HCT116 (cell line): ENCODE data around the gene FBXO17.

Source experiments
- CEBPB ChIP-seq: IDR thresholded peaks from 2 replicates; pipeline ENCODE4 v1.6.1; 2012; ENCODE audit warnings: low read depth
- CTCF ChIP-seq, 3 experiments: fragments of 200-600 bp in 1 of 3; sonication (generic) in 1 of 3; IDR thresholded peaks in 2 of 3; conservative IDR thresholded peaks in 1 of 3; 2 replicates each; pipeline ENCODE4 v1.5.1; 2012 to 2017; ENCODE audit warnings: low read depth in 2 of 3, low read length in 2 of 3, antibody characterized with exemption in 1 of 3, borderline replicate concordance in 1 of 3, control low read depth in 1 of 3, mild to moderate bottlenecking in 1 of 3, mixed read lengths in 1 of 3, mixed run types in 1 of 3, moderate library complexity in 1 of 3; ENCODE audit not compliant: insufficient read depth in 1 of 3
- EGR1 ChIP-seq: IDR thresholded peaks from 2 replicates; pipeline ENCODE4 v1.6.1; 2012; ENCODE audit warnings: low read depth
- EZH2 ChIP-seq: fragments of 200-600 bp; sonication (generic); IDR thresholded peaks from 2 replicates; pipeline ENCODE4 v1.6.1; 2017; ENCODE audit warnings: antibody characterized with exemption, mixed run types
- POLR2A ChIP-seq: IDR thresholded peaks from 2 replicates; pipeline ENCODE4 v1.7.0; 2011; ENCODE audit warnings: borderline replicate concordance; ENCODE audit not compliant: insufficient read depth, insufficient read length; ENCODE audit errors: extremely low read depth
- POLR2AphosphoS5 ChIP-seq: IDR thresholded peaks from 2 replicates; pipeline ENCODE4 v1.6.1; 2011; ENCODE audit warnings: mild to moderate bottlenecking, low read depth, low read length, moderate library complexity
- RAD21 ChIP-seq: IDR thresholded peaks from 2 replicates; pipeline ENCODE4 v1.6.1; 2012; ENCODE audit warnings: low read depth, mild to moderate bottlenecking
- YY1 ChIP-seq: IDR thresholded peaks from 2 replicates; pipeline ENCODE4 v1.6.1; 2011; ENCODE audit warnings: low read length, low read depth, moderate library complexity, mild to moderate bottlenecking; ENCODE audit not compliant: insufficient replicate concordance; ENCODE audit errors: extremely low read depth

DNA sequence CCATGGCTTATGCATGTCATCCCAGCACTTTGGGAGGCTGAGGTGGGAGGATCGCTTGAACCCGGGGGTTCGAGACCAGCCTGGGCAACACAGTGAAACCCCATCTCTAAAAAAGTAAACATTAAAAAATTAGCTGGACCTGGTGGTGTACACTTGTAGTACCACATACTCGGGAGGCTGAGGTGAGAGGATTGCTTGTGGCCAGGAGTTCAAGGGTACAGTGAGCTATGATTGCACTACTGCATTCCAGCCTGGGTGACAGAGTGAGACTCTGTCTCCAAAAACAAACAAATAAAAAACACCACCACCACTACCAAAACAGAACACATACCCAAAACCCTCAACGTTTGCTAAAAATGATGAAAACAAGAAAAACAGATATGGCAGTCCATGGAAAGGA is 15.9 kb downstream of the FBXO17 start:
- TF ChIP-seq CTCF (IDR thresholded peaks at IDR 0.05 in 2 of 3, conservative IDR thresholded peaks at IDR 0.05 in 1 of 3; ENCODE audit: borderline replicate concordance in 1 of 3, insufficient read depth in 1 of 3, low read depth in 2 of 3, low read length in 2 of 3) (no peak), EGR1 (no peak), POLR2A (no peak), RAD21 (no peak), POLR2AphosphoS5 (no peak), EZH2 (no peak), CEBPB (no peak), YY1 (no peak)
